Neuron (in vitro differentiated cells): ENCODE data around the gene UBE2D1.
A peak's percentile ranks its signal among the peaks of the same experiment; 100 is the strongest.

Experiments used
- H2AFZ ChIP-seq: one replicate; pipeline ENCODE4 v1.6.1; 2013; ENCODE audit warnings: low read depth, mild to moderate bottlenecking, inconsistent platforms, low read length, moderate library complexity
- H3K27me3 ChIP-seq: one replicate; pipeline ENCODE4 v1.6.1; 2013; ENCODE audit warnings: low read length; ENCODE audit not compliant: insufficient read depth
- H3K36me3 ChIP-seq: one replicate; pipeline ENCODE4 v1.6.1; 2013; ENCODE audit warnings: low read length; ENCODE audit not compliant: insufficient read depth
- H3K4me1 ChIP-seq: one replicate; pipeline ENCODE4 v1.6.1; 2013; ENCODE audit warnings: low read length; ENCODE audit not compliant: insufficient read depth
- H3K4me3 ChIP-seq: 2 replicates; pipeline ENCODE4 v1.5.1; 2013; ENCODE audit warnings: mild to moderate bottlenecking, low read length, moderate library complexity
- H3K9me3 ChIP-seq: one replicate; pipeline ENCODE4 v1.6.1; 2013; ENCODE audit warnings: low read length

Gene UBE2D1

GRCh38 chr10:58320351-58321049, 14.3 kb upstream of the UBE2D1 start:
- H3K4me3 ChIP-seq: no peak overlapping the region
- no peaks in the 10 kb centered on the region for H3K9me3 ChIP-seq
- H3K4me1 ChIP-seq: no peaks in the 10 kb centered on the region
- H3K27me3 ChIP-seq: no peaks in the 10 kb centered on the region
- no peaks in the 10 kb centered on the region for H3K36me3 ChIP-seq
- H2AFZ ChIP-seq: no peak overlapping the region

GRCh38 chr10:58322072-58322834, 12.6 kb upstream of the UBE2D1 start:
- Histone ChIP-seq H3K9me3 (no peaks in the 10 kb centered on the region), H3K4me1 (no peaks in the 10 kb centered on the region), H3K27me3 (no peaks in the 10 kb centered on the region), H3K4me3 (no peak overlapping the region), H2AFZ (no peak overlapping the region), H3K36me3 (no peaks in the 10 kb centered on the region)

- Histone ChIP-seq H3K4me3 (no peak overlapping the region), H3K9me3 (no peaks in the 10 kb centered on the region), H3K27me3 (no peaks in the 10 kb centered on the region), H3K36me3 (no peaks in the 10 kb centered on the region), H3K4me1 (no peaks in the 10 kb centered on the region), H2AFZ (no peak overlapping the region)
These were observed 12.0 kb upstream of the UBE2D1 start for GRCh38 chr10:58322835-58323209.

GRCh38 chr10:58326967-58327381, 7.8 kb upstream of the UBE2D1 start:
- H3K27me3 ChIP-seq: peaks cover 5% of the 10 kb centered on the region
- no peak overlapping the region for H3K4me3 ChIP-seq
- H2AFZ ChIP-seq: no peak overlapping the region
- H3K9me3 ChIP-seq: no peaks in the 10 kb centered on the region
- H3K4me1 ChIP-seq: no peaks in the 10 kb centered on the region
- no peaks in the 10 kb centered on the region for H3K36me3 ChIP-seq

DNA sequence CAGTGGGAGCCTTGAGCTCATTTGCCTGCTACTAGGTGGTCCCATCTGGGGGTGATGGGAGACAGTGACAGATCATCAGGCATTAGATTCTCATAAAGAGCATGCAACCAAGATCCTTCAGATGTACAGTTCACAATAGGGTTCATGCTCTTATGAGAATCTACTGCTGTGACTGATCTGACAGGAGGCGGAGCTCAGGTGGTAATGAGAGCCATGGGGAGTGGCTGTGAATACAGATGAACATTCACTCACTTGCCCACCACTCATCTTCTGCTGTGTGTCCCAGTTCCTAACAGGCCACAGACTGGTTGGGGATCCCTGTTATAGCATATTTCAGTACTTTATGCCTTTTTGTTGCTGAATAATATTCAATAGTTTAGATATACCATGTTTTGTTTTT, 6.6 kb upstream of the UBE2D1 start:
- Histone ChIP-seq H3K4me1 (no peaks in the 10 kb centered on the region), H3K27me3 (peaks cover 9% of the 10 kb centered on the region), H3K36me3 (no peaks in the 10 kb centered on the region), H3K4me3 (no peak overlapping the region), H3K9me3 (no peaks in the 10 kb centered on the region), H2AFZ (no peak overlapping the region)

DNA sequence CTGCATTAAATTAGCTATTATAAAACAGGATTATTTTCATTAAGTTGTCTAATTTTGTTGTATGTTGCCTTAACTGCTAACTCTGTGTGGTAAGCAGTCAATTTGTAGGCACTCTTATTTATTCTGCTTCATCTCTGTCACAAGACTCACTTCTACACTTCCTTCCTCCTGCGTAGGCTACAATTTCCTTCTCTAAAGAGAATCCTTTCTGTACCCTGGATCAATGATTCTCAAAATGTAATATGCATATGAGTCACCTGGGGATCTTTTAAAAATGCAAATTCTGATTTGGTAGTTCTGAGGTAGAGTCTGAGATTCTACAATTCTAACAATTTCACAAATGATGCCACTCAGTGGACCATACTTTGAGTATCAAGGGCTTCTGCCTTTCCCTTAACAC, 4.4 kb upstream of the UBE2D1 start:
- H2AFZ ChIP-seq: no peak overlapping the region
- no peaks in the 10 kb centered on the region for H3K36me3 ChIP-seq
- no peaks in the 10 kb centered on the region for H3K9me3 ChIP-seq
- no peak overlapping the region for H3K4me3 ChIP-seq
- peaks cover 4% of the 10 kb centered on the region for H3K4me1 ChIP-seq
- H3K27me3 ChIP-seq: peaks cover 9% of the 10 kb centered on the region

DNA sequence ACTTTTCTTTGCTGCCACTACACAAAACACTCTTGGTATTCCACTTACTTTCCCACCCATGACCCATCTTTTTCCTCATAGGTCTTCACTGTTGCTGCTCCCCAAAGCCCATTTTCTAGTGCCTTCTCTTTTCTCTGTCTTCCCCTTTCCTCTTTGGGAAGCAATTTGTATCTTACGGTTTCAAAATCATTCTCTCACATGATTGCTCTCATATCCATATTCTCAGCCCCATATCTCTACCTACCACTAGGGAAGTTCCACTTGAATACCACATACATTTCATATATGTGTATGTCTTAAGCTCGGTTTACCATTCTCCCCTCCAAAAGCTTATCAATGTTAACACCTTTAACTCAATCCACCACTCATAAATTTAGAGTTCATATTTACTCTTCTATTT, 3.2 kb upstream of the UBE2D1 start:
- Histone ChIP-seq H2AFZ (no peak overlapping the region), H3K27me3 (peaks cover 9% of the 10 kb centered on the region), H3K4me3 (no peak overlapping the region), H3K36me3 (no peaks in the 10 kb centered on the region), H3K9me3 (no peaks in the 10 kb centered on the region), H3K4me1 (peaks cover 13% of the 10 kb centered on the region)

DNA sequence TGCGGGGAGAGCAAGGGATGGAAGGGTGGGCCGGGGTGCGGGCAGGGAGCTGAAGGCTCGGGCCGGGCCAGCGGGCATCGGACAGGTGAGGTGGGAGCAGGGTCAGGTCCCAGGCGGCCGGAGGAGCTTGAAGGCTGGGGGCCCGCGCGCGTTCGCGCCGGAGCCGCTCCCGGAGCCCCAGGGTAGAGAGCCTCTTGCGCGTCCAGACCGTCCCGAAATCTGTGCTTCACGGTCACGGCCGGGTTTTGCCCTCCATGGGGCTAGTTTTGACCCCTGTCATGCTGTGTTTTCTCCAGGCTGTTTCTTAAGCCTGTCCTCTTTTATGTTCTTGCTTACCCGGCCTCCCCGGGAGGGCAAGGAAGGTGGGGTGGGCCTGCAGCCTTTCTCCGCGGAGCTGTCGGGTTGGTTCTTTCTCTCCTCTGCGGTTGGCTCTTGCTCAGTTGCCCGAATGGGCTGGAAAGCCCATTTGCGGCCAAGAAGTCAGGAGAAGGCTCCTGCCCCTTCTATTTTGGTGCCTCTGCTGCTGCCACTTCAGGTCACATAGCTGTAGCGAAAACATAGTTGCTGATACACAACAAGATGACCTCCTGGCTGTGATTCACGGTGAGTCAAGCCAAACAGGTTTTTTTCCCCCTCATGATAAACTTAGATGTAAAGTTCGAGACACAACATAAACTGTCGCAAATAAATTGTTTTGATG, 650 bp downstream of the UBE2D1 start:
- Histone ChIP-seq H3K27me3 (peaks cover 9% of the 10 kb centered on the region), H3K9me3 (no peaks in the 10 kb centered on the region), H3K36me3 (no peaks in the 10 kb centered on the region), H3K4me3 (peak overlapping the region; percentile 92), H3K4me1 (peaks cover 16% of the 10 kb centered on the region), H2AFZ (peak overlapping the region; percentile 90)

DNA sequence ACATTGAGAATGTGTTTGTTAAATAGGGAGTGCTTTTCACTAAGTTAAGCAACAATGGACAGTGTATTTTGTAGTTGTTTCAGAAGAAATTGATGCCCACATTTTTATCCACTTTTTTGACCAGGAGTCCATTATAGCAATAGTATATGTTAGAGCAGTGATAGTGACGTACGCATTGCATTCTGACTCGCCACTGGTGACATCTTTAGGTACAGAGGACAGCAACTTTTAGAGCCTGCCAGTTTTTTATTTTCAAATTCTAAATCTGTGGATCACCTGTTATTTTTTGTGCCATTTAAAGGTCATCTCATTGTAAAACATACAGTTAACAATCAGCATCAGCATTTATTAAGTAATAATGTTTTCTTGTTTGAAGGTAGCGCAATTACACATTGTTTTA, 1.4 kb downstream of the UBE2D1 start:
- Histone ChIP-seq H2AFZ (no peak overlapping the region), H3K9me3 (no peaks in the 10 kb centered on the region), H3K4me3 (peak overlapping the region; percentile 92), H3K27me3 (peaks cover 9% of the 10 kb centered on the region), H3K4me1 (peaks cover 16% of the 10 kb centered on the region), H3K36me3 (no peaks in the 10 kb centered on the region)

DNA sequence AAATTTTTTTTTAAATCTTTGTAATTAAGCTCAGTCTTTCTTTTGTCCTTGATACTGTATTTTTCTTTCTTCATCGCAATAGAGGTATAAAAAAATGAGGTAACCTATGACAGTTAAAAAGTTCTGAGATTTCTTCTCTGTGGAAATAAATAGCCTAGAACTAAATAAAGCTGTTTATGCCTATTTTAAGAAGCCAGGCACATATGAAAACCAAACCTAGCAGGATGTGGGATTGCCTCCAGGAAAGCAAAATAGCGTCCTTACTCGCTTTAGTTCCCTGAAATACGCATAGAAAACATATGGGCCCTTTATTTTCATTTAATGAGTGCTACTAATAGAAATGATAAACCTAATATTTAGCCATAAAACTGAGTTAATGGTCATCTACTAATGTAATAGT, 6.6 kb downstream of the UBE2D1 start:
- no peak overlapping the region for H3K4me3 ChIP-seq
- H3K4me1 ChIP-seq: peaks cover 4% of the 10 kb centered on the region
- no peaks in the 10 kb centered on the region for H3K9me3 ChIP-seq
- peaks cover 2% of the 10 kb centered on the region for H3K36me3 ChIP-seq
- H3K27me3 ChIP-seq: no peaks in the 10 kb centered on the region
- no peak overlapping the region for H2AFZ ChIP-seq

GRCh38 chr10:58341947-58342346, 7.1 kb downstream of the UBE2D1 start:
- Histone ChIP-seq H3K9me3 (no peaks in the 10 kb centered on the region), H3K36me3 (peaks cover 2% of the 10 kb centered on the region), H3K4me3 (no peak overlapping the region), H3K4me1 (peaks cover 3% of the 10 kb centered on the region), H2AFZ (no peak overlapping the region), H3K27me3 (no peaks in the 10 kb centered on the region)

- no peaks in the 10 kb centered on the region for H3K27me3 ChIP-seq
- H3K9me3 ChIP-seq: no peaks in the 10 kb centered on the region
- no peak overlapping the region for H3K4me3 ChIP-seq
- H3K36me3 ChIP-seq: no peaks in the 10 kb centered on the region
- H3K4me1 ChIP-seq: peaks cover 4% of the 10 kb centered on the region
- no peak overlapping the region for H2AFZ ChIP-seq
These were observed 13.2 kb downstream of the UBE2D1 start for GRCh38 chr10:58347967-58348366.

DNA sequence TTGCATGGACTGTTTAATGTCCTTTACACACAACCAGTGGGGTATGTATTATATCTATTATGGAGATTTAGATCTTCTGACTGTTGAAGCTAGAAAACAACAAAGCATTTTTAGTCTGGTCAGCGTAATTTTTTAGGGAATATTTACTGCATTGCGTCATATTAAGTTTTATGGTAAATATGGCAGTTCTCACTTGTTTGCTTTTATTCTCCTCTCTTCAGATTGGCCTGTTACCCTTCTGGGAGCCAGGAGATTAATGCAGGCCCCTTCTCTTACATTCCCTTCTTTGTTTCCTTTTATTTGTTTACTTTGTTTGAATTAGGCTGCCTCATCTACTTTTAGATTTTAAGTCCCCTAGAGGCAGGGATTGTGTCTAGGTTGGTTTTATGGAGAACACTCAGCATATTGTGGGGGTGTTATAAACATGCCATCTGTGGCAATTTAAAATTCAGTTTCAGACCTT, 13.8 kb downstream of the UBE2D1 start:
- Histone ChIP-seq H3K9me3 (no peaks in the 10 kb centered on the region), H3K4me3 (no peak overlapping the region), H3K4me1 (peaks cover 4% of the 10 kb centered on the region), H3K27me3 (no peaks in the 10 kb centered on the region), H3K36me3 (no peaks in the 10 kb centered on the region), H2AFZ (no peak overlapping the region)
